ENCODE results near the gene FCER1G. TPM values are rescaled to one million over a fixed set of nuclear protein-coding genes. Genes with fewer than 3 reads are reported as not detected.

FCER1G gene
- total RNA-seq, 1 donor from 2014 or later = 1.5 TPM

- H3K36me3 Mint-ChIP-seq (ENCODE audit: insufficient read depth) = peaks cover 21% of the 10 kb centered on the region
- TF ChIP-seq CTCF (IDR thresholded peaks at IDR 0.05; ENCODE audit: unreplicated experiment) = no peak
- no peak overlapping the region for H3K4me3 Mint-ChIP-seq (ENCODE audit: low read depth)
- no peaks in the 10 kb centered on the region for H3K9me3 Mint-ChIP-seq (ENCODE audit: low read depth)
- H3K4me1 Mint-ChIP-seq (ENCODE audit: low read depth) = peaks cover 10% of the 10 kb centered on the region
- H3K27me3 Mint-ChIP-seq = no peaks in the 10 kb centered on the region
- no peak for DNase-seq (ENCODE audit: low spot score, unreplicated experiment)
- H3K27ac Mint-ChIP-seq = no peak overlapping the region
Observed at GRCh38 chr1:161171191-161171590, 43.9 kb upstream of the FCER1G start.

GRCh38 chr1:161171696-161172095, 43.4 kb upstream of the FCER1G start:
- H3K36me3 Mint-ChIP-seq (ENCODE audit: insufficient read depth) = peaks cover 21% of the 10 kb centered on the region
- DNase-seq (ENCODE audit: low spot score, unreplicated experiment) = no peak
- H3K9me3 Mint-ChIP-seq (ENCODE audit: low read depth) = no peaks in the 10 kb centered on the region
- H3K27me3 Mint-ChIP-seq = no peaks in the 10 kb centered on the region
- TF ChIP-seq CTCF (IDR thresholded peaks at IDR 0.05; ENCODE audit: unreplicated experiment) = no peak
- H3K4me3 Mint-ChIP-seq (ENCODE audit: low read depth) = no peak overlapping the region
- H3K4me1 Mint-ChIP-seq (ENCODE audit: low read depth) = peaks cover 15% of the 10 kb centered on the region
- H3K27ac Mint-ChIP-seq = no peak overlapping the region

- no peaks in the 10 kb centered on the region for H3K9me3 Mint-ChIP-seq (ENCODE audit: low read depth)
- no peak overlapping the region for H3K4me3 Mint-ChIP-seq (ENCODE audit: low read depth)
- no peak for TF ChIP-seq CTCF (IDR thresholded peaks at IDR 0.05; ENCODE audit: unreplicated experiment)
- peaks cover 10% of the 10 kb centered on the region for H3K4me1 Mint-ChIP-seq (ENCODE audit: low read depth)
- H3K27ac Mint-ChIP-seq = no peak overlapping the region
- H3K27me3 Mint-ChIP-seq = no peaks in the 10 kb centered on the region
- DNase-seq (ENCODE audit: low spot score, unreplicated experiment) = no peak
- peaks cover 21% of the 10 kb centered on the region for H3K36me3 Mint-ChIP-seq (ENCODE audit: insufficient read depth)
Observed at GRCh38 chr1:161172349-161172748, 42.7 kb upstream of the FCER1G start.

GRCh38 chr1:161172776-161173376, 42.2 kb upstream of the FCER1G start:
- H3K36me3 Mint-ChIP-seq (ENCODE audit: insufficient read depth) = peaks cover 21% of the 10 kb centered on the region
- no peak overlapping the region for H3K4me3 Mint-ChIP-seq (ENCODE audit: low read depth)
- H3K27ac Mint-ChIP-seq = no peak overlapping the region
- no peaks in the 10 kb centered on the region for H3K9me3 Mint-ChIP-seq (ENCODE audit: low read depth)
- no peaks in the 10 kb centered on the region for H3K27me3 Mint-ChIP-seq
- no peak for TF ChIP-seq CTCF (IDR thresholded peaks at IDR 0.05; ENCODE audit: unreplicated experiment)
- DNase-seq (ENCODE audit: low spot score, unreplicated experiment) = no peak
- peaks cover 14% of the 10 kb centered on the region for H3K4me1 Mint-ChIP-seq (ENCODE audit: low read depth)

GRCh38 chr1:161173711-161174110, 41.4 kb upstream of the FCER1G start:
- Mint-ChIP-seq H3K27ac (no peak overlapping the region), H3K4me3 (ENCODE audit: low read depth) (no peak overlapping the region), H3K36me3 (ENCODE audit: insufficient read depth) (peaks cover 21% of the 10 kb centered on the region), H3K27me3 (no peaks in the 10 kb centered on the region), H3K4me1 (ENCODE audit: low read depth) (peaks cover 17% of the 10 kb centered on the region), H3K9me3 (ENCODE audit: low read depth) (no peaks in the 10 kb centered on the region)
- TF ChIP-seq CTCF (IDR thresholded peaks at IDR 0.05; ENCODE audit: unreplicated experiment) = no peak
- DNase-seq (ENCODE audit: low spot score, unreplicated experiment) = no peak

All from progenitor cell of endocrine pancreas (in vitro differentiated cells).